OCI-LY1 (cell line): ENCODE measurements around the gene XKR8.

ENCODE experiments used
- H2AFZ ChIP-seq: fragments of 200-600 bp; sonication (generic), shearing (Covaris generic); 2 replicates; pipeline ENCODE4 v1.6.0; 2014; ENCODE audit warnings: antibody characterized with exemption, mild to moderate bottlenecking, low read length
- H3F3A ChIP-seq: fragments of 200-600 bp; sonication (generic), shearing (Covaris generic); 2 replicates; pipeline ENCODE4 v1.6.0; 2014; ENCODE audit warnings: mild to moderate bottlenecking, antibody characterized with exemption, low read length, moderate library complexity; ENCODE audit not compliant: insufficient read depth
- H3K27ac ChIP-seq: fragments of 200-600 bp; sonication (generic); 2 replicates; pipeline ENCODE4 v1.5.1; 2014; ENCODE audit warnings: low read length, mixed run types, mild to moderate bottlenecking, low read depth; ENCODE audit not compliant: poor library complexity, severe bottlenecking
- H3K27me3 ChIP-seq: fragments of 200-600 bp; sonication (generic); 2 replicates; pipeline ENCODE4 v1.6.0; 2014; ENCODE audit warnings: antibody characterized with exemption, mild to moderate bottlenecking, low read length, moderate library complexity; ENCODE audit not compliant: insufficient read depth
- H3K36me3 ChIP-seq: fragments of 200-600 bp; sonication (generic); 2 replicates; pipeline ENCODE4 v1.6.1; 2014; ENCODE audit warnings: mild to moderate bottlenecking, antibody characterized with exemption, low read length, moderate library complexity, mixed read lengths; ENCODE audit not compliant: insufficient read depth
- H3K4me1 ChIP-seq: fragments of 200-600 bp; sonication (generic); 2 replicates; pipeline ENCODE4 v1.5.1; 2014; ENCODE audit warnings: mild to moderate bottlenecking, low read length, moderate library complexity; ENCODE audit not compliant: insufficient read depth, severe bottlenecking
- H3K4me2 ChIP-seq: fragments of 200-600 bp; sonication (generic), shearing (Covaris generic); 2 replicates; pipeline ENCODE4 v1.6.1; 2014; ENCODE audit warnings: low read length
- H3K4me3 ChIP-seq: fragments of 200-600 bp; sonication (generic); 2 replicates; pipeline ENCODE4 v1.5.1; 2014; ENCODE audit warnings: low read length, low read depth, mild to moderate bottlenecking, mixed read lengths; ENCODE audit not compliant: poor library complexity, severe bottlenecking
- H3K79me2 ChIP-seq: fragments of 200-600 bp; shearing (Covaris generic); 2 replicates; pipeline ENCODE4 v1.6.1; 2016; ENCODE audit warnings: mixed run types, low read length, mixed read lengths; ENCODE audit not compliant: insufficient read depth
- H3K9ac ChIP-seq: fragments of 200-600 bp; sonication (generic), shearing (Covaris generic); 2 replicates; pipeline ENCODE4 v1.6.1; 2014; ENCODE audit warnings: mild to moderate bottlenecking, low read length, mixed read lengths
- H3K9me2 ChIP-seq: fragments of 200-600 bp; sonication (generic), shearing (Covaris generic); 2 replicates; pipeline ENCODE4 v1.6.1; 2014; ENCODE audit warnings: low read depth, mild to moderate bottlenecking, low read length, mixed read lengths
- H3K9me3 ChIP-seq: fragments of 200-600 bp; shearing (Covaris generic); 2 replicates; pipeline ENCODE4 v1.6.1; 2014; ENCODE audit warnings: low read length, mixed read lengths
- H4K20me1 ChIP-seq: fragments of 200-600 bp; sonication (generic), shearing (Covaris generic); 2 replicates; pipeline ENCODE4 v1.6.0; 2016; ENCODE audit warnings: mild to moderate bottlenecking, low read length; ENCODE audit not compliant: insufficient read depth
- EZH2 ChIP-seq: fragments of 200-600 bp; sonication (generic), shearing (Covaris generic); IDR thresholded peaks from 2 replicates; pipeline ENCODE4 v1.8.0; 2017; ENCODE audit warnings: borderline replicate concordance, mixed run types, mild to moderate bottlenecking, antibody characterized with exemption, low read length, moderate library complexity, mixed read lengths
- TF ChIP-seq, protein P1 (sequence below): fragments of 200-600 bp; sonication (generic), shearing (Covaris generic); IDR thresholded peaks from 2 replicates; pipeline ENCODE4 v1.5.1; 2017; ENCODE audit warnings: mild to moderate bottlenecking, antibody characterized with exemption, low read length, moderate library complexity, mixed read lengths

The XKR8 gene

DNA sequence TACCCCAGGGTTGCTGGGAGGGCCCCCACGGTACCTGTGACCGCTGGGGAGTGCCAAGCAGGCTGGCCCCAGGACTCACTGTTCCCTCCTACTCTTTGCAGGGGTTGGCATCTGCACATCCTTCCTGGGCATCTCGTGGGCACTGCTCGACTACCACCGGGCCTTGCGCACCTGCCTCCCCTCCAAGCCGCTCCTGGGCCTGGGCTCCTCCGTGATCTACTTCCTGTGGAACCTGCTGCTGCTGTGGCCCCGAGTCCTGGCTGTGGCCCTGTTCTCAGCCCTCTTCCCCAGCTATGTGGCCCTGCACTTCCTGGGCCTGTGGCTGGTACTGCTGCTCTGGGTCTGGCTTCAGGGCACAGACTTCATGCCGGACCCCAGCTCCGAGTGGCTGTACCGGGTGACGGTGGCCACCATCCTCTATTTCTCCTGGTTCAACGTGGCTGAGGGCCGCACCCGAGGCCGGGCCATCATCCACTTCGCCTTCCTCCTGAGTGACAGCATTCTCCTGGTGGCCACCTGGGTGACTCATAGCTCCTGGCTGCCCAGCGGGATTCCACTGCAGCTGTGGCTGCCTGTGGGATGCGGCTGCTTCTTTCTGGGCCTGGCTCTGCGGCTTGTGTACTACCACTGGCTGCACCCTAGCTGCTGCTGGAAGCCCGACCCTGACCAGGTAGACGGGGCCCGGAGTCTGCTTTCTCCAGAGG lies 6.8 kb downstream of the XKR8 start:
- Histone ChIP-seq H3K36me3 (peaks cover 14% of the 10 kb centered on the region; the same call in 1 of the 2 replicates), H3K9me2 (no peaks in the 10 kb centered on the region), H4K20me1 (no peaks in the 10 kb centered on the region), H3K4me1 (no peaks in the 10 kb centered on the region), H3K4me2 (no peak overlapping the region), H3F3A (no peaks in the 10 kb centered on the region), H3K79me2 (no peaks in the 10 kb centered on the region), H3K27me3 (no peaks in the 10 kb centered on the region), H2AFZ (no peak overlapping the region), H3K9me3 (no peaks in the 10 kb centered on the region), H3K27ac (no peak overlapping the region), H3K9ac (no peak overlapping the region), H3K4me3 (no peak overlapping the region)
- TF ChIP-seq EZH2, result no peak
- TF ChIP-seq, protein P1, sequence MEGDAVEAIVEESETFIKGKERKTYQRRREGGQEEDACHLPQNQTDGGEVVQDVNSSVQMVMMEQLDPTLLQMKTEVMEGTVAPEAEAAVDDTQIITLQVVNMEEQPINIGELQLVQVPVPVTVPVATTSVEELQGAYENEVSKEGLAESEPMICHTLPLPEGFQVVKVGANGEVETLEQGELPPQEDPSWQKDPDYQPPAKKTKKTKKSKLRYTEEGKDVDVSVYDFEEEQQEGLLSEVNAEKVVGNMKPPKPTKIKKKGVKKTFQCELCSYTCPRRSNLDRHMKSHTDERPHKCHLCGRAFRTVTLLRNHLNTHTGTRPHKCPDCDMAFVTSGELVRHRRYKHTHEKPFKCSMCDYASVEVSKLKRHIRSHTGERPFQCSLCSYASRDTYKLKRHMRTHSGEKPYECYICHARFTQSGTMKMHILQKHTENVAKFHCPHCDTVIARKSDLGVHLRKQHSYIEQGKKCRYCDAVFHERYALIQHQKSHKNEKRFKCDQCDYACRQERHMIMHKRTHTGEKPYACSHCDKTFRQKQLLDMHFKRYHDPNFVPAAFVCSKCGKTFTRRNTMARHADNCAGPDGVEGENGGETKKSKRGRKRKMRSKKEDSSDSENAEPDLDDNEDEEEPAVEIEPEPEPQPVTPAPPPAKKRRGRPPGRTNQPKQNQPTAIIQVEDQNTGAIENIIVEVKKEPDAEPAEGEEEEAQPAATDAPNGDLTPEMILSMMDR, result no peak

DNA sequence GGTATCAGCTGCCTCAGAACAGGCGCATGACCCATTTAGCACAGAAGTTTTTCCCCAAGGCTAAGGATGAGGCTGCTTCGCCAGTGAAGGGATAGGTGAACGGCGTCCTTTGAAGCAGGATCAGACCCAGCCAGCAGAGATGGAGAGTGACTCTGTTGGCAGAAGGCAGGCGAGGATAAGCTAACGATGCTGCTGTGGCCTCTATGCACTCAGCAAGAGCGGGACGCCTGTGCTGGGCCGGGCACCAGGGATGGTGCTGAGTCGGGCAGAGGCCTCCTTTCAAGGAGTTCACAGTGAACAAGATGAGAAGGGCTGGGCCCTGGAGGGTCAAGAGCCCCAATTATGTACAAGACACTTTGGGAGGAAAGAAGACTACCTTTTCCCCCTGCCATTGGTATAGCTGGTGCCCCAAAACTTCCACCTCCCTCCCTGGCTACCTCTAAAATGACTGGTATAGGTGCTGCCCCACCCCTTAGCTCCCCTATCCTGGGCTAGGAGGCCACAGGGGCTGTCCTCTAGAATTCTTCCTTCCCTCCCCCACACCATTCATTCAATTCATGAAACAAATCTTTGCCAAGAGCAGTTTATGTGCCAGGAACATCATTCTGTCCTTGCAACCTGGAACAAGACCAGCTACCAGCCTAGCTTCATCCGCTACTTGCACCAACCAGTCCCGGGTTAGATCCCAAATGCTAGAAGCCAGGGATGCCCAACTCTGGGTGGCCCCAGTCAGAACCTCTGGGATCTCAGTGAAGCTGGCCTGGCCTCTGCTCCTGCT lies 7.5 kb downstream of the XKR8 start:
- no peaks in the 10 kb centered on the region for H3F3A ChIP-seq
- H3K79me2 ChIP-seq, result no peaks in the 10 kb centered on the region
- H3K36me3 ChIP-seq, result peaks cover 20% of the 10 kb centered on the region; the same call in 1 of the 2 replicates
- H3K4me1 ChIP-seq, result no peaks in the 10 kb centered on the region
- TF ChIP-seq, protein P1, result no peak
- TF ChIP-seq EZH2, result no peak
- no peaks in the 10 kb centered on the region for H3K27me3 ChIP-seq
- H2AFZ ChIP-seq, result no peak overlapping the region
- H3K9ac ChIP-seq, result no peak overlapping the region
- H3K4me2 ChIP-seq, result no peak overlapping the region
- no peak overlapping the region for H3K4me3 ChIP-seq
- H3K27ac ChIP-seq, result no peak overlapping the region
- H3K9me2 ChIP-seq, result no peaks in the 10 kb centered on the region
- H4K20me1 ChIP-seq, result no peaks in the 10 kb centered on the region
- H3K9me3 ChIP-seq, result no peaks in the 10 kb centered on the region

DNA sequence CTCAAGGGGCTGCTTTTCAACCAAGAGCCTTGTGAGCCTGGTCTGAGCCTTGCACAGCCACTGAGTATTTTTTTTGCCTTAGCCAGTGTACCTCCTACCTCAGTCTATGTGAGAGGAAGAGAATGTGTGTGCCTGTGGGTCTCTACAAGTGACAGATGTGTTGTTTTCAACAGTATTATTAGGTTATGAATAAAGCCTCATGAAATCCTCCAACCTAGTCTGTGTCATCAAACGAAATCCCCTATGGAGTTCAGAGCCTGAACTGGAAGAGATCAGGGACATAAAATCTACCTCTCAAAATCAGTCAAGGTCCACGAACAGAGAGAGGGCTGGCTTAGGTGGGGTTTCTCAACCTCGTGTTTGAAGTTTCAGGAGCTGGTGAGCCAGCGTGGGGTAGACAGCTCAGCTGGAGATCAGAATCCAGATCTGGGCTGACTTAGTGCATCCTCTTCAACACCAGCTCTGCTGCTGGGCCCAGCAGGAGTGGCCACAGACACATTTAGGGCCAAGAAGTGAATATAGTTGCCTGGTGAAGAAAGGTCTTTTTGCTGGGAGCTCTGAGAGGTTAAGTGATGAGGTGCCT lies 8.2 kb downstream of the XKR8 start:
- Histone ChIP-seq H3K79me2 (no peaks in the 10 kb centered on the region), H3K4me2 (no peak overlapping the region), H3K9me3 (no peaks in the 10 kb centered on the region), H3K36me3 (peaks cover 23% of the 10 kb centered on the region; the same call in 1 of the 2 replicates), H3K4me3 (no peak overlapping the region), H3K9ac (no peak overlapping the region), H3K9me2 (no peaks in the 10 kb centered on the region), H2AFZ (no peak overlapping the region), H3K27ac (no peak overlapping the region), H3F3A (no peaks in the 10 kb centered on the region), H3K27me3 (no peaks in the 10 kb centered on the region), H3K4me1 (no peaks in the 10 kb centered on the region), H4K20me1 (no peaks in the 10 kb centered on the region)
- no peak for TF ChIP-seq EZH2
- TF ChIP-seq, protein P1, result no peak
